AG09309 (cell line): ENCODE data around the gene PYGB.

Source experiments
- DNase-seq: peaks from one replicate; pipeline ENCODE4 v3.0.0-alpha.2; 2010; ENCODE audit warnings: low read depth
- H3K4me3 ChIP-seq: 2 replicates; pipeline ENCODE4 v1.5.1; 2011; ENCODE audit warnings: mild to moderate bottlenecking, low read depth, low read length, moderate library complexity; ENCODE audit not compliant: control insufficient read depth
- TF ChIP-seq, protein P1 (sequence below): IDR thresholded peaks from 2 replicates; pipeline ENCODE4 v1.5.1; 2011; ENCODE audit warnings: mild to moderate bottlenecking, low read depth, low read length, inconsistent platforms; ENCODE audit not compliant: insufficient read depth, control insufficient read depth; ENCODE audit errors: missing control alignments

Gene PYGB

DNA sequence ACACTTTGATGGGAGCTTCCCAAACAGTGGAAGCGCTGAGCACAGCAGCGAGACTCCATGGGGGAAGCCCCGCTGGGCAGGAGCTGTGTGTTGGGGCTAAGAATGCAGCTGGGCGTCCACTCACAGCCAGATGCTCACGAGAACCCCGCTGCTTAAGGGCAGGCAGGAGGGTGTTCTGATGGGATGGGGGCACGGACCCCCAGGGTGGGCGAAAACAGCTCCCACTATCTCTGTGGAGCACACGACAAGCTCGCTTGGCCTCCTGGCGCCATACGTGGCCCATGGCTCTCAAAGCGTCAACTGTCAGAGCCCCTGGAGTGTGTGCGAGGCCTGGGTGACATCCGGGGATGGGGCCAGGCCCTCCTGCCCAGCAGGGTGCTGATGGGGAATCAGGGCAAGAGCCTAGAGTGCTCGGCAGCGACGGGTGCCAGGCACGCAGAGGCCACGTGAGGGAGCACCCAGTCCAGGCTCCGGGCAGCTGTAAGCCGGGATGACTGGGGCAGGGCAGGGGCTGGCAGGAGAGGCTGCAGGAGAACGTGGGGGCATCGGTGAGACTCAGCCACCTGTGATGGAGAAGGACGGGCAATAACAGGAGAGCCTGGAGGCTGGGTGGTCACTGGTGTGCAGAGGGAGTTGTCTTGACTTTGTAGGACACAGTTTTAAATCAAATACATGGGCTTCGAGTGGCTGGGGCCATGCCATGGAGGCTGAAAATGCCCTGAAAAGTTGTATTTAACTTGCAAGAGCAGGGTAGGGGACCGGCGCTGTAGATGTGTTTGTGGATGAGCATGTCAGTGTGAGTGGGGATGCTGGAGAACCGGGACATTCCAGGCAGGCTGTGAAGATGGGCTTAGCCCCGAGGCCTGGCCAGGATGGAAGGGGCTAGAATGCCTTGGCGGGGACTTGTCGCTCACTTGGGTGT, 27.3 kb downstream of the PYGB start:
- no peak overlapping the region for H3K4me3 ChIP-seq

DNA sequence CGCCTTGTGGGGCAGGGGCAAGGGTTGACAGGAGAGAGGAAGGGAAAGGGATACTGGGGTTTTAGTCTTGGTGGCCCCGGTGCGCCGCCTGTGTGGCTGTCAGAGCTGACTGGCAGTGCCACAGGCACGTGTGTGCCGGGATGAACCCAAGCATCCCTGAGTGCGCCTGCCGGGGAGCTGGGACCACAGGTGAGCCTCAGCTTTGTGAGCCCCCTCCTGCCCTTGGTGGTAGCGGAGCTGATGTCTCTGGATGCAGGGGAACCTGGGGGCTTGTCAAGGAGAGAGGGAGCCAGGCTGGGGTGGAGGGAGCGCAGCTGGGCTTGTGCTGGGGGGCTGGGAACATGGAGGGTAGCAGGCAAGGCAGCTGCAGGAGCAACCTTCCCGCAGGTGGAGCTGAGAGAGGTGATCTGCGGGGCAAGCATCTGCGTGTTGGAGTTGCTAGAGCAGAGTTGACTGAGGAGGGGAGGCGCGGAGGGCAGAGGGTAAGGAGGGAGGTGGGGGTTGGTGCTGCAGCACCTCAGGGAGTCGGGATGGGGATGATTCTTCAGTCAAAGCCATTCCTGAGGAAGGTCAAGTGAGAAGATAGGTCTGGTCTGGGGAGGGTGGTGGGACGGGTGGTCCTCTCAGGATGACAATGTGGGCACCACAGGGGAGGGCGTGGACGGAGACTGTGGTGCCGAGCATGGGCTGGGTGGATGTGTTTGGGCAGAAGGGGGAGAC, 28.1 kb downstream of the PYGB start:
- DNase-seq = no peak
- TF ChIP-seq, protein P1, sequence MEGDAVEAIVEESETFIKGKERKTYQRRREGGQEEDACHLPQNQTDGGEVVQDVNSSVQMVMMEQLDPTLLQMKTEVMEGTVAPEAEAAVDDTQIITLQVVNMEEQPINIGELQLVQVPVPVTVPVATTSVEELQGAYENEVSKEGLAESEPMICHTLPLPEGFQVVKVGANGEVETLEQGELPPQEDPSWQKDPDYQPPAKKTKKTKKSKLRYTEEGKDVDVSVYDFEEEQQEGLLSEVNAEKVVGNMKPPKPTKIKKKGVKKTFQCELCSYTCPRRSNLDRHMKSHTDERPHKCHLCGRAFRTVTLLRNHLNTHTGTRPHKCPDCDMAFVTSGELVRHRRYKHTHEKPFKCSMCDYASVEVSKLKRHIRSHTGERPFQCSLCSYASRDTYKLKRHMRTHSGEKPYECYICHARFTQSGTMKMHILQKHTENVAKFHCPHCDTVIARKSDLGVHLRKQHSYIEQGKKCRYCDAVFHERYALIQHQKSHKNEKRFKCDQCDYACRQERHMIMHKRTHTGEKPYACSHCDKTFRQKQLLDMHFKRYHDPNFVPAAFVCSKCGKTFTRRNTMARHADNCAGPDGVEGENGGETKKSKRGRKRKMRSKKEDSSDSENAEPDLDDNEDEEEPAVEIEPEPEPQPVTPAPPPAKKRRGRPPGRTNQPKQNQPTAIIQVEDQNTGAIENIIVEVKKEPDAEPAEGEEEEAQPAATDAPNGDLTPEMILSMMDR = no peak
- H3K4me3 ChIP-seq = no peak overlapping the region

More for the DNA sequence above, 27.3 kb downstream of the PYGB start:
- TF ChIP-seq, protein P1 = no peak
- no peak for DNase-seq

DNA sequence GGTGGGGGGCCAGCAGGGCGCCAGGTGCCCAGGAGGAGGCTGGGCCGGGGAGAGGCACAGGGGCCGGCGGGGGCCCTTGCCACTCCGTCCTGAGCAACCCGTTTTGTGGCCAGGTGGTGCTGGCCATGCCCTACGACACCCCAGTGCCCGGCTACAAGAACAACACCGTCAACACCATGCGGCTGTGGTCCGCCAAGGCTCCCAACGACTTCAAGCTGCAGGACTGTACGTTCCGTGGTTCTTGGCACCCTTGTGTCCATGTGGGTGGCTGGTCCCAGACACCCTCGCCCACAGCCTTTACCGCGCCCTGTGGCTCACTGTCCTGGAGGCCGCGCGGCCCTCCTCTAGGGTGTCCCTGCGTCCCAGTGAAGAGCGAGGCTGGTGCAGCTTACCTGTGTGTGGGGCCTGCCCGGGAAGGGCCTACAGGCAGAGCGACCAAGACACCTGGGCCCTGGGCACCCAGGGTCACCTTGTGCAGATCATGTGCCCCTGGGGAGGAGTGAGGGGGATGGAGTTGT, 28.7 kb downstream of the PYGB start:
- DNase-seq = no peak
- no peak overlapping the region for H3K4me3 ChIP-seq
- TF ChIP-seq, protein P1 = no peak

DNA sequence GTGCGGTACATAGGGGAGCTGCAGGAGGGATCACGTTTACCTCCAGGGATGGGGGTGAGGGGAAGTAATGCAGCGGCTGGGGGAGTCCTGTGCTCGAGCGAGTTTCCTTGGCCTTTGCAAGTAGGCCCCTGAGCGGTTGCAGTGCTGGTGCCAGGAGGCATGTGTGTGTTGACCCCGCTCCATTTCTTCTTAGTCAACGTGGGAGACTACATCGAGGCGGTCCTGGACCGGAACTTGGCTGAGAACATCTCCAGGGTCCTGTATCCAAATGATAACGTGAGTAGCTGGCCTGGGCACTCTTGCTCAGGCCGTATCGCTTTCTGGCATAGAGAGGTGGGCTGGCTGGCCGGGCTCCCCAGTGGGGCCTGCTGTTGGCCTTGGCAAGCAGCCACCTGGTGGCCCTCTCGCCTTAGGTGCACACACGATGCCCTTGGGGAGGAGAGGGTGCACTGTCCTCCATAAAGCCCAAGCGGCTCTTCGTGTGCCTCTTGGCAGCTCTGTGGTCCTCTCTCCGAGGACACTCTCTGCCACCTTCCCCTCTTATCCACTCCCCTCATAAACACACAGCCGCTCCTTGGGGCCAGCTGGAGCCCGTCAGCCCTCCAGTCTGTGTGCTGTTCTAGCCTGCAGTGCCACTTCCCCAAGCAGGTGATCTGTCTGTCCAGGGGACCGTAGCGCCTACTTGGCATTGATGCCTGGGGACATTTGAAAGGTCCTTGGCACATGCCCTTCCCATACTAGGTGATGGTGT, 29.3 kb downstream of the PYGB start:
- DNase-seq = no peak
- TF ChIP-seq, protein P1 = no peak

DNA sequence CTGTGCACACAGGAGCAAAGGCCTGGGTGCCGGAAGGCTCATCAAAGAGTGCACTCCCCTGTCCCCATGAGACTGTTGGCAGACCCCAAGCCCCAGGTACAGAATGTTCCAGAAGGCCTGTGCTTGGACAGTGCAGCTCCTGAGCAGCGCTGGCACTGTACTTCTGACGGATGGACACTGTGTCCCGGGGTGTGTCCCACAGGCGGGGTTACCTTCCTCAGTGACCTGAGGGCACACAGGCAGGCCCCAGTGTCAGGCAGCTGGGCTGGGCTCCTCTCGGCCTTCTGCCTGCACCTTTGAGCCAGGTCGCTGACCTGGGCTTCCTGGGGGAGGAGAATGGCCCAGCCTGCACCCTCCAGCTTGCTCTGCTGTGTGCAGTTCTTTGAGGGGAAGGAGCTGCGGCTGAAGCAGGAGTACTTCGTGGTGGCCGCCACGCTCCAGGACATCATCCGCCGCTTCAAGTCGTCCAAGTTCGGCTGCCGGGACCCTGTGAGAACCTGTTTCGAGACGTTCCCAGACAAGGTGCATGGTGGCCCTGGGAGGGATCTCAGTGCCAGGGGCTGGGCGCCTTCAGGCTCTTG, 30.1 kb downstream of the PYGB start:
- H3K4me3 ChIP-seq = no peak overlapping the region
- TF ChIP-seq, protein P1 = no peak
- DNase-seq = no peak

More for the DNA sequence above, 29.3 kb downstream of the PYGB start:
- no peak overlapping the region for H3K4me3 ChIP-seq
